ENCODE measurements around the gene PTDSS2. TPM values are rescaled to one million over a fixed set of nuclear protein-coding genes. Genes with fewer than 3 reads are reported as not detected.

Gene PTDSS2
- total and polyA plus RNA-seq, 10 of the 15 experiments (the other 5 are each of a cell fraction or from before 2014, with no cell fraction given): 0.39 to 21.1 (median 10.8) TPM

DNA sequence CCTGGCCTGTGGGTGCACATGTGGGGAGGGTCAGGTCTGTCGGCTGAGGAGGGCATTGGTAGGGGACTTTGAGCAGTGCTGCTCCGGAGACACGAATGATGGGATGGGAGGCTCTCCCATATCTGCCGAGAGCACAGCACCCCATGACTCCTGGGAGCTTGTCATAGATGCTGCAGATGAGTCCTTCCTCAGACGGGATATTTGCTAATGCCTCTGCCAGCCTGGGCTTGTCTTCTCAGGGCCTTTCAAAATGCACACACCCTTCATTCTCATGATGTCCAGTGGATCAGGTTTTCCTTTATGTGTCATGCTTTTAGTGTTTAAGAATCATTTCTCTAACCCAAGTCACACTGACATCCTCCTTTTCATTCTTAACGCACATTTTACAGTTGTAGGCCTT lies 65.1 kb downstream of the PTDSS2 start:
- WGBS (ENCODE audit: insufficient coverage, insufficient replicate concordance, low lambda C conversion rate, missing lambda C conversion rate): 94% methylated on average over 6 of the region's 6 CpGs
- no peaks in the 10 kb centered on the region for H3K27me3 ChIP-seq (replicated peaks in 1 of 2; ENCODE audit: control insufficient read depth in 2 of 2, insufficient read depth in 2 of 2, low read length in 1 of 2)
- FAIRE-seq: no peak
- peaks cover 3% of the 10 kb centered on the region; the same call in 1 of the 2 replicates for H3K4me1 ChIP-seq (ENCODE audit: control insufficient read depth, insufficient read depth, low read length)
- SMC1A ChIA-PET (ENCODE audit: uncharacterized antibody, unreplicated experiment): no interaction called here
- ATAC-seq: no peak
- H3K36me3 ChIP-seq (ENCODE audit: control insufficient read depth in 2 of 2, insufficient read depth in 2 of 2, low read length in 1 of 2): peaks cover 0 to 3% of the 10 kb centered on the region in 2 experiments; a peak in 1 of 4 replicates
- no peak overlapping the region for H3K27ac ChIP-seq (ENCODE audit: control insufficient read depth, insufficient read depth)
- no peak overlapping the region for H3K4me3 ChIP-seq
- H3K9me3 ChIP-seq (replicated peaks; ENCODE audit: control insufficient read depth, insufficient read depth, low read length): no peaks in the 10 kb centered on the region
- H4K20me1 ChIP-seq (ENCODE audit: control insufficient read depth, insufficient read depth): no peaks in the 10 kb centered on the region
- intact Hi-C loops (cut with micrococcal nuclease; ENCODE audit: unreplicated experiment) (no loop called here), in situ Hi-C loops (cut with MboI) (no loop called here)
- no peak for TF ChIP-seq MTA3 (IDR thresholded peaks at IDR 0.05; ENCODE audit: borderline replicate concordance, low read length)
- no peak for TF ChIP-seq SIN3A (IDR thresholded peaks at IDR 0.05; ENCODE audit: low read depth, low read length)
- TF ChIP-seq, protein P1, sequence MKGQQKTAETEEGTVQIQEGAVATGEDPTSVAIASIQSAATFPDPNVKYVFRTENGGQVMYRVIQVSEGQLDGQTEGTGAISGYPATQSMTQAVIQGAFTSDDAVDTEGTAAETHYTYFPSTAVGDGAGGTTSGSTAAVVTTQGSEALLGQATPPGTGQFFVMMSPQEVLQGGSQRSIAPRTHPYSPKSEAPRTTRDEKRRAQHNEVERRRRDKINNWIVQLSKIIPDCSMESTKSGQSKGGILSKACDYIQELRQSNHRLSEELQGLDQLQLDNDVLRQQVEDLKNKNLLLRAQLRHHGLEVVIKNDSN (IDR thresholded peaks at IDR 0.05; ENCODE audit: borderline replicate concordance, extremely low read length, insufficient read depth, low read depth, low read length): no peak
- TF ChIP-seq MEF2A (IDR thresholded peaks at IDR 0.05; ENCODE audit: insufficient read depth, low read depth, low read length): no peak
- no peak for TF ChIP-seq MTA2 (IDR thresholded peaks at IDR 0.05; ENCODE audit: low read depth)
- no peak for TF ChIP-seq HCFC1 (IDR thresholded peaks at IDR 0.05; ENCODE audit: low read length)
- TF ChIP-seq SRF (IDR thresholded peaks at IDR 0.05; ENCODE audit: low read depth in 2 of 2, low read length in 2 of 2): no peak
- no peak for TF ChIP-seq CREB1 (IDR thresholded peaks at IDR 0.05; ENCODE audit: low read depth)
- TF ChIP-seq HDAC6 (IDR thresholded peaks at IDR 0.05; ENCODE audit: unreplicated experiment): no peak
- TF ChIP-seq, protein P2, sequence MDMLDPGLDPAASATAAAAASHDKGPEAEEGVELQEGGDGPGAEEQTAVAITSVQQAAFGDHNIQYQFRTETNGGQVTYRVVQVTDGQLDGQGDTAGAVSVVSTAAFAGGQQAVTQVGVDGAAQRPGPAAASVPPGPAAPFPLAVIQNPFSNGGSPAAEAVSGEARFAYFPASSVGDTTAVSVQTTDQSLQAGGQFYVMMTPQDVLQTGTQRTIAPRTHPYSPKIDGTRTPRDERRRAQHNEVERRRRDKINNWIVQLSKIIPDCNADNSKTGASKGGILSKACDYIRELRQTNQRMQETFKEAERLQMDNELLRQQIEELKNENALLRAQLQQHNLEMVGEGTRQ (IDR thresholded peaks at IDR 0.05; ENCODE audit: borderline replicate concordance, low read depth, low read length): no peak
- no peak for TF ChIP-seq CBX5 (IDR thresholded peaks at IDR 0.05; ENCODE audit: low read depth)
- TF ChIP-seq, protein P3, sequence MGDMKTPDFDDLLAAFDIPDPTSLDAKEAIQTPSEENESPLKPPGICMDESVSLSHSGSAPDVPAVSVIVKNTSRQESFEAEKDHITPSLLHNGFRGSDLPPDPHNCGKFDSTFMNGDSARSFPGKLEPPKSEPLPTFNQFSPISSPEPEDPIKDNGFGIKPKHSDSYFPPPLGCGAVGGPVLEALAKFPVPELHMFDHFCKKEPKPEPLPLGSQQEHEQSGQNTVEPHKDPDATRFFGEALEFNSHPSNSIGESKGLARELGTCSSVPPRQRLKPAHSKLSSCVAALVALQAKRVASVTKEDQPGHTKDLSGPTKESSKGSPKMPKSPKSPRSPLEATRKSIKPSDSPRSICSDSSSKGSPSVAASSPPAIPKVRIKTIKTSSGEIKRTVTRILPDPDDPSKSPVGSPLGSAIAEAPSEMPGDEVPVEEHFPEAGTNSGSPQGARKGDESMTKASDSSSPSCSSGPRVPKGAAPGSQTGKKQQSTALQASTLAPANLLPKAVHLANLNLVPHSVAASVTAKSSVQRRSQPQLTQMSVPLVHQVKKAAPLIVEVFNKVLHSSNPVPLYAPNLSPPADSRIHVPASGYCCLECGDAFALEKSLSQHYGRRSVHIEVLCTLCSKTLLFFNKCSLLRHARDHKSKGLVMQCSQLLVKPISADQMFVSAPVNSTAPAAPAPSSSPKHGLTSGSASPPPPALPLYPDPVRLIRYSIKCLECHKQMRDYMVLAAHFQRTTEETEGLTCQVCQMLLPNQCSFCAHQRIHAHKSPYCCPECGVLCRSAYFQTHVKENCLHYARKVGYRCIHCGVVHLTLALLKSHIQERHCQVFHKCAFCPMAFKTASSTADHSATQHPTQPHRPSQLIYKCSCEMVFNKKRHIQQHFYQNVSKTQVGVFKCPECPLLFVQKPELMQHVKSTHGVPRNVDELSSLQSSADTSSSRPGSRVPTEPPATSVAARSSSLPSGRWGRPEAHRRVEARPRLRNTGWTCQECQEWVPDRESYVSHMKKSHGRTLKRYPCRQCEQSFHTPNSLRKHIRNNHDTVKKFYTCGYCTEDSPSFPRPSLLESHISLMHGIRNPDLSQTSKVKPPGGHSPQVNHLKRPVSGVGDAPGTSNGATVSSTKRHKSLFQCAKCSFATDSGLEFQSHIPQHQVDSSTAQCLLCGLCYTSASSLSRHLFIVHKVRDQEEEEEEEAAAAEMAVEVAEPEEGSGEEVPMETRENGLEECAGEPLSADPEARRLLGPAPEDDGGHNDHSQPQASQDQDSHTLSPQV (IDR thresholded peaks at IDR 0.05): no peak
- no peak for TF ChIP-seq BRCA1 (IDR thresholded peaks at IDR 0.05; ENCODE audit: low read depth, low read length)
- H3K79me2 ChIP-seq (ENCODE audit: control insufficient read depth, insufficient read depth, low read length): no peaks in the 10 kb centered on the region
- no peak overlapping the region for H3K4me2 ChIP-seq (ENCODE audit: control insufficient read depth, insufficient read depth)
- no TSS peak for BruUV-seq (replicated peaks)
- RAD21 ChIA-PET (ENCODE audit: unreplicated experiment): no interaction called here
- CTCF ChIA-PET: no interaction called here
- DNase-seq (ENCODE audit: low read depth, low spot score): no peak
- no peak overlapping the region for H2AFZ ChIP-seq (ENCODE audit: control insufficient read depth, low read depth, low read length)
- POLR2A ChIA-PET: no interaction called here
- no peak overlapping the region for H3K9ac ChIP-seq (ENCODE audit: control insufficient read depth, insufficient read depth, low read length)

Measured in GM12878 (cell line).